ENCODE data around the gene SKAP2. TPM values are rescaled to one million over a fixed set of nuclear protein-coding genes. Genes with fewer than 3 reads are reported as not detected.

SKAP2 gene
- total RNA-seq, 1 donor from 2014 or later: 25.5 TPM

- H3K4me3 Mint-ChIP-seq: no peak overlapping the region
- peaks cover 12% of the 10 kb centered on the region for H3K4me1 Mint-ChIP-seq (ENCODE audit: unreplicated experiment)
- H3K27me3 Mint-ChIP-seq: no peaks in the 10 kb centered on the region
- no peak overlapping the region for H3K27ac Mint-ChIP-seq
- H3K9me3 Mint-ChIP-seq: no peaks in the 10 kb centered on the region
- TF ChIP-seq, protein P1, sequence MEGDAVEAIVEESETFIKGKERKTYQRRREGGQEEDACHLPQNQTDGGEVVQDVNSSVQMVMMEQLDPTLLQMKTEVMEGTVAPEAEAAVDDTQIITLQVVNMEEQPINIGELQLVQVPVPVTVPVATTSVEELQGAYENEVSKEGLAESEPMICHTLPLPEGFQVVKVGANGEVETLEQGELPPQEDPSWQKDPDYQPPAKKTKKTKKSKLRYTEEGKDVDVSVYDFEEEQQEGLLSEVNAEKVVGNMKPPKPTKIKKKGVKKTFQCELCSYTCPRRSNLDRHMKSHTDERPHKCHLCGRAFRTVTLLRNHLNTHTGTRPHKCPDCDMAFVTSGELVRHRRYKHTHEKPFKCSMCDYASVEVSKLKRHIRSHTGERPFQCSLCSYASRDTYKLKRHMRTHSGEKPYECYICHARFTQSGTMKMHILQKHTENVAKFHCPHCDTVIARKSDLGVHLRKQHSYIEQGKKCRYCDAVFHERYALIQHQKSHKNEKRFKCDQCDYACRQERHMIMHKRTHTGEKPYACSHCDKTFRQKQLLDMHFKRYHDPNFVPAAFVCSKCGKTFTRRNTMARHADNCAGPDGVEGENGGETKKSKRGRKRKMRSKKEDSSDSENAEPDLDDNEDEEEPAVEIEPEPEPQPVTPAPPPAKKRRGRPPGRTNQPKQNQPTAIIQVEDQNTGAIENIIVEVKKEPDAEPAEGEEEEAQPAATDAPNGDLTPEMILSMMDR (conservative IDR thresholded peaks at IDR 0.05): no peak
- H3K36me3 Mint-ChIP-seq: peaks cover 14% of the 10 kb centered on the region
- no peak for DNase-seq (ENCODE audit: extremely low spot score, unreplicated experiment)
Observed at GRCh38 chr7:26726051-26726450, 138.3 kb downstream of the SKAP2 start.

- H3K4me1 Mint-ChIP-seq (ENCODE audit: unreplicated experiment): peaks cover 12% of the 10 kb centered on the region
- H3K4me3 Mint-ChIP-seq: no peak overlapping the region
- TF ChIP-seq, protein P1 (conservative IDR thresholded peaks at IDR 0.05): no peak
Observed at GRCh38 chr7:26724795-26725194, 139.6 kb downstream of the SKAP2 start.

DNA sequence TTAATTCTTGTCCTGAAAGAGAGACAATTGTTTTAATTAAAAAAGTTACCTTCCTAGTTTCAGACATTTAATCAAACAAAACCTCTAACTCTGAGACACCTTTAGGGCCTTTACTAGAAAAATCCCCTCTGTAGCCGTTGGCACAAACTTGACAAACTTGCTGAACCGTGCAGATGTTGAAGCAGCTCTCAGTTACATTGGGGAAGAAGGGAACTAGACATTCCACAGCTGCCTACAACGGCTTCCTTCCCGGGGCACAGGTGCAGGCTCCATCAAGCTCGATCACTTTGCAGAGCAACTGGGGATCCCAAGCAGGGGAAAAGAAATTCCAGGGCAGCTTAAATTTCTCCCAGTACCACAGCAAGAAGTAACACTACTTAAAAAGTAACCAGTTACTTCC lies 141.3 kb downstream of the SKAP2 start:
- Mint-ChIP-seq H3K27ac (peak overlapping the region; percentile 40), H3K4me3 (no peak overlapping the region), H3K4me1 (ENCODE audit: unreplicated experiment) (peaks cover 12% of the 10 kb centered on the region), H3K9me3 (no peaks in the 10 kb centered on the region), H3K36me3 (peaks cover 14% of the 10 kb centered on the region), H3K27me3 (no peaks in the 10 kb centered on the region)
- DNase-seq (ENCODE audit: extremely low spot score, unreplicated experiment): no peak
- TF ChIP-seq, protein P1 (conservative IDR thresholded peaks at IDR 0.05): no peak

More at GRCh38 chr7:26724795-26725194, 139.6 kb downstream of the SKAP2 start:
- Mint-ChIP-seq H3K27ac (no peak overlapping the region), H3K9me3 (no peaks in the 10 kb centered on the region), H3K27me3 (no peaks in the 10 kb centered on the region), H3K36me3 (peaks cover 19% of the 10 kb centered on the region)
- DNase-seq (ENCODE audit: extremely low spot score, unreplicated experiment): no peak

GRCh38 chr7:26721450-26721849 lies 142.9 kb downstream of the SKAP2 start:
- H3K9me3 Mint-ChIP-seq: no peaks in the 10 kb centered on the region
- DNase-seq (ENCODE audit: extremely low spot score, unreplicated experiment): no peak
- no peak overlapping the region for H3K4me3 Mint-ChIP-seq
- H3K27ac Mint-ChIP-seq: no peak overlapping the region
- peaks cover 5% of the 10 kb centered on the region for H3K4me1 Mint-ChIP-seq (ENCODE audit: unreplicated experiment)
- peaks cover 13% of the 10 kb centered on the region for H3K36me3 Mint-ChIP-seq
- TF ChIP-seq, protein P1 (conservative IDR thresholded peaks at IDR 0.05): no peak
- H3K27me3 Mint-ChIP-seq: no peaks in the 10 kb centered on the region

GRCh38 chr7:26718063-26718462 lies 146.3 kb downstream of the SKAP2 start:
- peaks cover 11% of the 10 kb centered on the region for H3K36me3 Mint-ChIP-seq
- H3K4me3 Mint-ChIP-seq: no peak overlapping the region
- peaks cover 8% of the 10 kb centered on the region for H3K4me1 Mint-ChIP-seq (ENCODE audit: unreplicated experiment)
- H3K27me3 Mint-ChIP-seq: no peaks in the 10 kb centered on the region
- TF ChIP-seq, protein P1 (conservative IDR thresholded peaks at IDR 0.05): no peak
- H3K27ac Mint-ChIP-seq: no peak overlapping the region
- H3K9me3 Mint-ChIP-seq: no peaks in the 10 kb centered on the region
- no peak for DNase-seq (ENCODE audit: extremely low spot score, unreplicated experiment)

- TF ChIP-seq, protein P1 (conservative IDR thresholded peaks at IDR 0.05): no peak
- Mint-ChIP-seq H3K4me3 (no peak overlapping the region), H3K4me1 (ENCODE audit: unreplicated experiment) (peaks cover 9% of the 10 kb centered on the region), H3K27ac (no peak overlapping the region), H3K36me3 (peaks cover 4% of the 10 kb centered on the region), H3K27me3 (no peaks in the 10 kb centered on the region), H3K9me3 (no peaks in the 10 kb centered on the region)
- DNase-seq (ENCODE audit: extremely low spot score, unreplicated experiment): no peak
Observed at GRCh38 chr7:26714438-26714837, 150.0 kb downstream of the SKAP2 start.

Measured in type B pancreatic cell (in vitro differentiated cells).